ENCODE results near the gene TRAF3.

GRCh38 chr14:102911541-102911951 lies 134.3 kb downstream of the TRAF3 start:
- TF ChIP-seq POLR2AphosphoS5 (IDR thresholded peaks at IDR 0.05) (no peak), CTCF (IDR thresholded peaks at IDR 0.05 in 8 of 11, conservative IDR thresholded peaks at IDR 0.05 in 3 of 11) (no peak), POLR2A (IDR thresholded peaks at IDR 0.05) (no peak)

All from spleen (tissue), 7 donors.